B cell (primary cell): Measurements from ENCODE around the gene KRT14.

Experiments used
- CTCF ChIP-seq: fragments of 200-600 bp; IDR thresholded peaks from one replicate; pipeline ENCODE4 v1.8.0; 2022; ENCODE audit warnings: antibody characterized with exemption, mild to moderate bottlenecking
- EZH2 ChIP-seq: IDR thresholded peaks from 2 replicates; pipeline ENCODE4 v1.6.1; 2012; ENCODE audit warnings: borderline replicate concordance, low read depth, mild to moderate bottlenecking, moderate library complexity, low read length; ENCODE audit not compliant: insufficient read depth, poor library complexity, severe bottlenecking

- TF ChIP-seq CTCF (no peak), EZH2 (no peak)
Observed at GRCh38 chr17:41633556-41634199, 47.0 kb upstream of the KRT14 start.
